ENCODE data around the gene CTDP1.
"Not testable (repeated sequence)": the region's sequence is repeated elsewhere in the genome, so short reads cannot be mapped to it uniquely, and the experiment has no call there.

The CTDP1 gene

GRCh38 chr18:79727211-79727610 lies 47.6 kb downstream of the CTDP1 start:
- DNase-seq = no peak

GRCh38 chr18:79728931-79729586 lies 49.5 kb downstream of the CTDP1 start:
- no peak for DNase-seq

- no peak for DNase-seq
Observed at GRCh38 chr18:79729611-79730010, 50.0 kb downstream of the CTDP1 start.

- no peak for DNase-seq
Observed at GRCh38 chr18:79730804-79731203, 51.2 kb downstream of the CTDP1 start.

- not testable (repeated sequence) for DNase-seq
Observed at GRCh38 chr18:79731881-79732720, 52.5 kb downstream of the CTDP1 start.

GRCh38 chr18:79732721-79733025 lies 53.1 kb downstream of the CTDP1 start:
- no peak for DNase-seq

- no peak for DNase-seq
Observed at GRCh38 chr18:79733135-79733701, 53.6 kb downstream of the CTDP1 start.

GRCh38 chr18:79733986-79734770 lies 54.6 kb downstream of the CTDP1 start:
- no peak for DNase-seq

- no peak for DNase-seq
Observed at GRCh38 chr18:79735071-79735980, 55.7 kb downstream of the CTDP1 start.

- DNase-seq = no peak
Observed at GRCh38 chr18:79736230-79736629, 56.6 kb downstream of the CTDP1 start.

- no peak for DNase-seq
Observed at GRCh38 chr18:79736846-79737245, 57.2 kb downstream of the CTDP1 start.

- DNase-seq = no peak
Observed at GRCh38 chr18:79737426-79737825, 57.8 kb downstream of the CTDP1 start.

GRCh38 chr18:79738041-79738461 lies 58.4 kb downstream of the CTDP1 start:
- DNase-seq = no peak

GRCh38 chr18:79738581-79739439 lies 59.2 kb downstream of the CTDP1 start:
- DNase-seq = no peak

GRCh38 chr18:79739440-79739778 lies 59.8 kb downstream of the CTDP1 start:
- DNase-seq = no peak

GRCh38 chr18:79740047-79740446 lies 60.4 kb downstream of the CTDP1 start:
- not testable (repeated sequence) for DNase-seq

- DNase-seq = no peak
Observed at GRCh38 chr18:79740521-79741361, 61.1 kb downstream of the CTDP1 start.

GRCh38 chr18:79741362-79741700 lies 61.7 kb downstream of the CTDP1 start:
- DNase-seq = no peak

GRCh38 chr18:79742076-79742475 lies 62.5 kb downstream of the CTDP1 start:
- DNase-seq = no peak

GRCh38 chr18:79744625-79745024 lies 65.0 kb downstream of the CTDP1 start:
- no peak for DNase-seq

- no peak for DNase-seq
Observed at GRCh38 chr18:79746730-79747129, 67.1 kb downstream of the CTDP1 start.
